ENCODE data around the gene SFN.

The SFN gene

GRCh38 chr1:26894263-26894662, 31.3 kb downstream of the SFN start:
- Mint-ChIP-seq H3K36me3 (ENCODE audit: low read depth) (peaks cover 42% of the 10 kb centered on the region), H3K4me3 (peak overlapping the region in 1 of 3 experiments; percentile 38), H3K27ac (no peak overlapping the region), H3K4me1 (peaks cover 8% of the 10 kb centered on the region), H3K9me3 (no peaks in the 10 kb centered on the region), H3K27me3 (ENCODE audit: low read depth) (no peaks in the 10 kb centered on the region)
- TF ChIP-seq CTCF (IDR thresholded peaks at IDR 0.05; ENCODE audit: unreplicated experiment in 3 of 3), result no peak

GRCh38 chr1:26897351-26897750, 34.4 kb downstream of the SFN start:
- Mint-ChIP-seq H3K27ac (no peak overlapping the region), H3K4me3 (peak overlapping the region in 1 of 3 experiments; percentile 41), H3K27me3 (ENCODE audit: low read depth) (no peaks in the 10 kb centered on the region), H3K9me3 (no peaks in the 10 kb centered on the region), H3K4me1 (peaks cover 19% of the 10 kb centered on the region), H3K36me3 (ENCODE audit: low read depth) (peaks cover 36% of the 10 kb centered on the region)
- TF ChIP-seq CTCF (IDR thresholded peaks at IDR 0.05; ENCODE audit: unreplicated experiment in 3 of 3), result no peak

- Mint-ChIP-seq H3K36me3 (ENCODE audit: low read depth) (peaks cover 13% of the 10 kb centered on the region), H3K27me3 (ENCODE audit: low read depth) (peaks cover under 1% of the 10 kb centered on the region), H3K4me3 (peak within 1 kb of the TSS; percentile 87 to 94 (median 93)), H3K27ac (peak within 1 kb of the TSS; percentile 90 to 97 (median 95)), H3K9me3 (no peaks in the 10 kb centered on the region), H3K4me1 (peaks cover 19% of the 10 kb centered on the region)
- no peak for TF ChIP-seq CTCF (IDR thresholded peaks at IDR 0.05; ENCODE audit: unreplicated experiment in 3 of 3)
These were observed 37.3 kb downstream of the SFN start, which contains the start of gene GPATCH3 for GRCh38 chr1:26900001-26900814. GPATCH3 (minus strand) TSS chr1:26900467; CDS start chr1:26900442, 25 bp downstream.

- Mint-ChIP-seq H3K27ac (peak overlapping the region; percentile 90 to 97 (median 95)), H3K4me1 (peaks cover 19% of the 10 kb centered on the region), H3K27me3 (ENCODE audit: low read depth) (peaks cover 3% of the 10 kb centered on the region), H3K9me3 (no peaks in the 10 kb centered on the region), H3K36me3 (ENCODE audit: low read depth) (peaks cover 11% of the 10 kb centered on the region), H3K4me3 (peak overlapping the region; percentile 87 to 94 (median 93))
- TF ChIP-seq CTCF (IDR thresholded peaks at IDR 0.05; ENCODE audit: unreplicated experiment in 3 of 3), result no peak
These were observed 38.0 kb downstream of the SFN start for GRCh38 chr1:26900815-26901511.

- H3K4me3 Mint-ChIP-seq, result no peak overlapping the region
- H3K9me3 Mint-ChIP-seq, result no peaks in the 10 kb centered on the region
- H3K36me3 Mint-ChIP-seq (ENCODE audit: low read depth), result no peaks in the 10 kb centered on the region
- no peak for TF ChIP-seq CTCF (IDR thresholded peaks at IDR 0.05; ENCODE audit: unreplicated experiment in 3 of 3)
- peaks cover 13% of the 10 kb centered on the region for H3K27me3 Mint-ChIP-seq (ENCODE audit: low read depth)
- H3K4me1 Mint-ChIP-seq, result peaks cover 4% of the 10 kb centered on the region
- no peak overlapping the region for H3K27ac Mint-ChIP-seq
These were observed 44.3 kb downstream of the SFN start for GRCh38 chr1:26907071-26907917.
